ENCODE data around the gene PTGES2. TPM values are rescaled to one million over a fixed set of nuclear protein-coding genes. Genes with fewer than 3 reads are reported as not detected.

Gene PTGES2
- total and polyA plus RNA-seq, 2 experiments from 2014 or later, result 59.7 to 124 TPM

GRCh38 chr9:128142061-128142460 lies 14.5 kb upstream of the PTGES2 start:
- Histone ChIP-seq H3K9me2 (ENCODE audit: insufficient read depth) (no peaks in the 10 kb centered on the region), H3K79me2 (replicated peaks; ENCODE audit: insufficient read depth) (no peaks in the 10 kb centered on the region), H2AFZ (no peak overlapping the region), H3K27me3 (ENCODE audit: insufficient read depth) (no peaks in the 10 kb centered on the region), H3K36me3 (ENCODE audit: insufficient read depth) (no peaks in the 10 kb centered on the region), H3K4me1 (ENCODE audit: insufficient read depth) (no peaks in the 10 kb centered on the region), H3F3A (replicated peaks; ENCODE audit: low read depth) (no peaks in the 10 kb centered on the region), H3K4me3 (no peak overlapping the region), H3K27ac (ENCODE audit: low read depth) (no peak overlapping the region), H3K4me2 (no peak overlapping the region), H4K20me1 (replicated peaks; ENCODE audit: insufficient read depth) (no peaks in the 10 kb centered on the region)
- no peak for ATAC-seq
- H3K4me3 Mint-ChIP-seq, result no peak overlapping the region
- DNase-seq (ENCODE audit: low spot score), result no peak
- no peaks in the 10 kb centered on the region for H3K36me3 Mint-ChIP-seq (ENCODE audit: low read depth)
- H3K27ac Mint-ChIP-seq, result no peak overlapping the region
- peaks cover 2% of the 10 kb centered on the region for H3K27me3 Mint-ChIP-seq (ENCODE audit: insufficient read depth, low read depth, poor library complexity)
- TF ChIP-seq JUNB (IDR thresholded peaks at IDR 0.05; ENCODE audit: unreplicated experiment) (no peak), POLR2AphosphoS5 (IDR thresholded peaks at IDR 0.05; ENCODE audit: low read depth) (no peak), ZNF331 (CRISPR knock-in tag; IDR thresholded peaks at IDR 0.05; ENCODE audit: low read depth) (no peak), EZH2phosphoT487 (IDR thresholded peaks at IDR 0.05; ENCODE audit: unreplicated experiment) (no peak), NANOG (IDR thresholded peaks at IDR 0.05; ENCODE audit: borderline replicate concordance) (no peak), STAT1 (IDR thresholded peaks at IDR 0.05; ENCODE audit: unreplicated experiment) (no peak), ZNF114 (CRISPR knock-in tag; IDR thresholded peaks at IDR 0.05) (no peak), EZH2 (IDR thresholded peaks at IDR 0.05; ENCODE audit: low read depth, unreplicated experiment) (no peak), REST (IDR thresholded peaks at IDR 0.05; ENCODE audit: unreplicated experiment) (no peak), CREB1 (CRISPR knock-in tag; IDR thresholded peaks at IDR 0.05; ENCODE audit: low read depth) (no peak)
- TF ChIP-seq, protein P1, sequence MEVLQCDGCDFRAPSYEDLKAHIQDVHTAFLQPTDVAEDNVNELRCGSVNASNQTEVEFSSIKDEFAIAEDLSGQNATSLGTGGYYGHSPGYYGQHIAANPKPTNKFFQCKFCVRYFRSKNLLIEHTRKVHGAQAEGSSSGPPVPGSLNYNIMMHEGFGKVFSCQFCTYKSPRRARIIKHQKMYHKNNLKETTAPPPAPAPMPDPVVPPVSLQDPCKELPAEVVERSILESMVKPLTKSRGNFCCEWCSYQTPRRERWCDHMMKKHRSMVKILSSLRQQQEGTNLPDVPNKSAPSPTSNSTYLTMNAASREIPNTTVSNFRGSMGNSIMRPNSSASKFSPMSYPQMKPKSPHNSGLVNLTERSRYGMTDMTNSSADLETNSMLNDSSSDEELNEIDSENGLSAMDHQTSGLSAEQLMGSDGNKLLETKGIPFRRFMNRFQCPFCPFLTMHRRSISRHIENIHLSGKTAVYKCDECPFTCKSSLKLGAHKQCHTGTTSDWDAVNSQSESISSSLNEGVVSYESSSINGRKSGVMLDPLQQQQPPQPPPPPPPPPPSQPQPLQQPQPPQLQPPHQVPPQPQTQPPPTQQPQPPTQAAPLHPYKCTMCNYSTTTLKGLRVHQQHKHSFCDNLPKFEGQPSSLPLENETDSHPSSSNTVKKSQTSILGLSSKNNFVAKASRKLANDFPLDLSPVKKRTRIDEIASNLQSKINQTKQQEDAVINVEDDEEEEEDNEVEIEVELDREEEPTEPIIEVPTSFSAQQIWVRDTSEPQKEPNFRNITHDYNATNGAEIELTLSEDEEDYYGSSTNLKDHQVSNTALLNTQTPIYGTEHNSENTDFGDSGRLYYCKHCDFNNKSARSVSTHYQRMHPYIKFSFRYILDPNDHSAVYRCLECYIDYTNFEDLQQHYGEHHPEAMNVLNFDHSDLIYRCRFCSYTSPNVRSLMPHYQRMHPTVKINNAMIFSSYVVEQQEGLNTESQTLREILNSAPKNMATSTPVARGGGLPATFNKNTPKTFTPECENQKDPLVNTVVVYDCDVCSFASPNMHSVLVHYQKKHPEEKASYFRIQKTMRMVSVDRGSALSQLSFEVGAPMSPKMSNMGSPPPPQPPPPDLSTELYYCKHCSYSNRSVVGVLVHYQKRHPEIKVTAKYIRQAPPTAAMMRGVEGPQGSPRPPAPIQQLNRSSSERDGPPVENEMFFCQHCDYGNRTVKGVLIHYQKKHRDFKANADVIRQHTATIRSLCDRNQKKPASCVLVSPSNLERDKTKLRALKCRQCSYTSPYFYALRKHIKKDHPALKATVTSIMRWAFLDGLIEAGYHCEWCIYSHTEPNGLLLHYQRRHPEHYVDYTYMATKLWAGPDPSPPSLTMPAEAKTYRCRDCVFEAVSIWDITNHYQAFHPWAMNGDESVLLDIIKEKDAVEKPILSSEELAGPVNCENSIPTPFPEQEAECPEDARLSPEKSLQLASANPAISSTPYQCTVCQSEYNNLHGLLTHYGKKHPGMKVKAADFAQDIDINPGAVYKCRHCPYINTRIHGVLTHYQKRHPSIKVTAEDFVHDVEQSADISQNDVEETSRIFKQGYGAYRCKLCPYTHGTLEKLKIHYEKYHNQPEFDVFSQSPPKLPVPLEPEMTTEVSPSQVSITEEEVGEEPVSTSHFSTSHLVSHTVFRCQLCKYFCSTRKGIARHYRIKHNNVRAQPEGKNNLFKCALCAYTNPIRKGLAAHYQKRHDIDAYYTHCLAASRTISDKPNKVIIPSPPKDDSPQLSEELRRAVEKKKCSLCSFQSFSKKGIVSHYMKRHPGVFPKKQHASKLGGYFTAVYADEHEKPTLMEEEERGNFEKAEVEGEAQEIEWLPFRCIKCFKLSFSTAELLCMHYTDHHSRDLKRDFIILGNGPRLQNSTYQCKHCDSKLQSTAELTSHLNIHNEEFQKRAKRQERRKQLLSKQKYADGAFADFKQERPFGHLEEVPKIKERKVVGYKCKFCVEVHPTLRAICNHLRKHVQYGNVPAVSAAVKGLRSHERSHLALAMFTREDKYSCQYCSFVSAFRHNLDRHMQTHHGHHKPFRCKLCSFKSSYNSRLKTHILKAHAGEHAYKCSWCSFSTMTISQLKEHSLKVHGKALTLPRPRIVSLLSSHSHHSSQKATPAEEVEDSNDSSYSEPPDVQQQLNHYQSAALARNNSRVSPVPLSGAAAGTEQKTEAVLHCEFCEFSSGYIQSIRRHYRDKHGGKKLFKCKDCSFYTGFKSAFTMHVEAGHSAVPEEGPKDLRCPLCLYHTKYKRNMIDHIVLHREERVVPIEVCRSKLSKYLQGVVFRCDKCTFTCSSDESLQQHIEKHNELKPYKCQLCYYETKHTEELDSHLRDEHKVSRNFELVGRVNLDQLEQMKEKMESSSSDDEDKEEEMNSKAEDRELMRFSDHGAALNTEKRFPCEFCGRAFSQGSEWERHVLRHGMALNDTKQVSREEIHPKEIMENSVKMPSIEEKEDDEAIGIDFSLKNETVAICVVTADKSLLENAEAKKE (CRISPR knock-in tag; IDR thresholded peaks at IDR 0.05), result no peak
- TF ChIP-seq, protein P2, sequence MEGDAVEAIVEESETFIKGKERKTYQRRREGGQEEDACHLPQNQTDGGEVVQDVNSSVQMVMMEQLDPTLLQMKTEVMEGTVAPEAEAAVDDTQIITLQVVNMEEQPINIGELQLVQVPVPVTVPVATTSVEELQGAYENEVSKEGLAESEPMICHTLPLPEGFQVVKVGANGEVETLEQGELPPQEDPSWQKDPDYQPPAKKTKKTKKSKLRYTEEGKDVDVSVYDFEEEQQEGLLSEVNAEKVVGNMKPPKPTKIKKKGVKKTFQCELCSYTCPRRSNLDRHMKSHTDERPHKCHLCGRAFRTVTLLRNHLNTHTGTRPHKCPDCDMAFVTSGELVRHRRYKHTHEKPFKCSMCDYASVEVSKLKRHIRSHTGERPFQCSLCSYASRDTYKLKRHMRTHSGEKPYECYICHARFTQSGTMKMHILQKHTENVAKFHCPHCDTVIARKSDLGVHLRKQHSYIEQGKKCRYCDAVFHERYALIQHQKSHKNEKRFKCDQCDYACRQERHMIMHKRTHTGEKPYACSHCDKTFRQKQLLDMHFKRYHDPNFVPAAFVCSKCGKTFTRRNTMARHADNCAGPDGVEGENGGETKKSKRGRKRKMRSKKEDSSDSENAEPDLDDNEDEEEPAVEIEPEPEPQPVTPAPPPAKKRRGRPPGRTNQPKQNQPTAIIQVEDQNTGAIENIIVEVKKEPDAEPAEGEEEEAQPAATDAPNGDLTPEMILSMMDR (conservative IDR thresholded peaks at IDR 0.05; ENCODE audit: low read depth in 2 of 2), result no peak
- TF ChIP-seq, protein P3, sequence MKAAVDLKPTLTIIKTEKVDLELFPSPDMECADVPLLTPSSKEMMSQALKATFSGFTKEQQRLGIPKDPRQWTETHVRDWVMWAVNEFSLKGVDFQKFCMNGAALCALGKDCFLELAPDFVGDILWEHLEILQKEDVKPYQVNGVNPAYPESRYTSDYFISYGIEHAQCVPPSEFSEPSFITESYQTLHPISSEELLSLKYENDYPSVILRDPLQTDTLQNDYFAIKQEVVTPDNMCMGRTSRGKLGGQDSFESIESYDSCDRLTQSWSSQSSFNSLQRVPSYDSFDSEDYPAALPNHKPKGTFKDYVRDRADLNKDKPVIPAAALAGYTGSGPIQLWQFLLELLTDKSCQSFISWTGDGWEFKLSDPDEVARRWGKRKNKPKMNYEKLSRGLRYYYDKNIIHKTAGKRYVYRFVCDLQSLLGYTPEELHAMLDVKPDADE (IDR thresholded peaks at IDR 0.05), result no peak
- H3K9me3 Mint-ChIP-seq, result no peaks in the 10 kb centered on the region
- peaks cover 4% of the 10 kb centered on the region for H3K4me1 Mint-ChIP-seq

Data from GM23338 (cell line).